H9 (cell line): ENCODE data around the gene NPAS2. TPM values are rescaled to one million over a fixed set of nuclear protein-coding genes. Genes with fewer than 3 reads are reported as not detected.

Experiments
- DNase-seq: peaks from one replicate; pipeline ENCODE4 v3.0.0-alpha.2; 2017
- H2AFZ ChIP-seq: one replicate; pipeline ENCODE4 v1.6.1; 2013; ENCODE audit warnings: mild to moderate bottlenecking, low read length, control low read depth, moderate library complexity
- H2AK5ac ChIP-seq: 2 replicates; pipeline ENCODE4 v1.6.1; 2013; ENCODE audit warnings: low read length, control low read depth, mixed read lengths; ENCODE audit not compliant: insufficient read length
- H2BK120ac ChIP-seq: one replicate; pipeline ENCODE4 v1.6.1; 2013; ENCODE audit warnings: low read depth, mild to moderate bottlenecking, low read length, control low read depth, inconsistent platforms; ENCODE audit not compliant: poor library complexity, severe bottlenecking
- H2BK12ac ChIP-seq: 2 replicates; pipeline ENCODE4 v1.6.1; 2013; ENCODE audit warnings: low read length, control low read depth, mixed read lengths, low read depth; ENCODE audit not compliant: insufficient read length
- H2BK15ac ChIP-seq: 2 replicates; pipeline ENCODE4 v1.6.1; 2013; ENCODE audit warnings: low read depth, low read length, control low read depth
- H2BK20ac ChIP-seq: one replicate; pipeline ENCODE4 v1.6.1; 2013; ENCODE audit warnings: low read depth, mild to moderate bottlenecking, low read length, control low read depth, inconsistent platforms; ENCODE audit not compliant: poor library complexity, severe bottlenecking
- H2BK5ac ChIP-seq: 2 replicates; pipeline ENCODE4 v1.6.1; 2013; ENCODE audit warnings: low read length, control low read depth, mixed read lengths; ENCODE audit not compliant: insufficient read length
- H3K14ac ChIP-seq: 2 replicates; pipeline ENCODE4 v1.6.1; 2013; ENCODE audit warnings: low read length, control low read depth; ENCODE audit not compliant: insufficient read depth
- H3K18ac ChIP-seq: 2 replicates; pipeline ENCODE4 v1.6.1; 2013; ENCODE audit warnings: low read depth, mild to moderate bottlenecking, mixed read lengths, low read length, control low read depth; ENCODE audit not compliant: insufficient read length
- H3K23ac ChIP-seq: 2 replicates; pipeline ENCODE4 v1.6.1; 2013; ENCODE audit warnings: low read length, control low read depth, mixed read lengths, low read depth; ENCODE audit not compliant: insufficient read length
- H3K23me2 ChIP-seq: 2 replicates; pipeline ENCODE4 v1.6.1; 2013; ENCODE audit warnings: low read depth, mild to moderate bottlenecking, mixed read lengths, low read length, control low read depth; ENCODE audit not compliant: insufficient read length, poor library complexity, severe bottlenecking
- H3K27ac ChIP-seq: 2 replicates; pipeline ENCODE4 v1.5.1; 2013; ENCODE audit warnings: low read length, control low read depth, mixed read lengths, low read depth; ENCODE audit not compliant: insufficient read length
- H3K27me3 ChIP-seq: 2 replicates; pipeline ENCODE4 v1.6.1; 2013; ENCODE audit warnings: low read length, control low read depth, inconsistent platforms; ENCODE audit not compliant: insufficient read depth
- H3K4ac ChIP-seq: 2 replicates; pipeline ENCODE4 v1.6.1; 2013; ENCODE audit warnings: low read depth, mild to moderate bottlenecking, control low read depth, inconsistent platforms, low read length, moderate library complexity
- H3K4me1 ChIP-seq: 2 replicates; pipeline ENCODE4 v1.6.1; 2013; ENCODE audit warnings: low read length, control low read depth, inconsistent platforms; ENCODE audit not compliant: insufficient read depth
- H3K4me2 ChIP-seq: 2 replicates; pipeline ENCODE4 v1.6.1; 2013; ENCODE audit warnings: low read length, control low read depth, mixed read lengths; ENCODE audit not compliant: insufficient read length, insufficient read depth
- H3K56ac ChIP-seq: 2 replicates; pipeline ENCODE4 v1.6.1; 2013; ENCODE audit warnings: low read depth, mild to moderate bottlenecking, mixed read lengths, low read length, control low read depth; ENCODE audit not compliant: insufficient read length
- H3K79me1 ChIP-seq: 2 replicates; pipeline ENCODE4 v1.6.1; 2013; ENCODE audit warnings: low read depth, mild to moderate bottlenecking, moderate library complexity, low read length, control low read depth, inconsistent platforms; ENCODE audit not compliant: insufficient read depth, poor library complexity, severe bottlenecking
- H3K79me2 ChIP-seq: 2 replicates; pipeline ENCODE4 v1.6.1; 2013; ENCODE audit warnings: low read length, control low read depth, inconsistent platforms; ENCODE audit not compliant: insufficient read depth
- H3K9ac ChIP-seq: 2 replicates; pipeline ENCODE4 v1.6.1; 2013; ENCODE audit warnings: low read length, control low read depth, mixed read lengths; ENCODE audit not compliant: insufficient read length; ENCODE audit errors: extremely low read depth
- H3K9me3 ChIP-seq: one replicate; pipeline ENCODE4 v1.6.1; 2013; ENCODE audit warnings: low read depth, low read length, inconsistent platforms; ENCODE audit not compliant: control insufficient read depth
- H3T11ph ChIP-seq: one replicate; pipeline ENCODE4 v1.6.1; 2013; ENCODE audit warnings: mild to moderate bottlenecking, low read length, control low read depth, inconsistent platforms
- H4K20me1 ChIP-seq: one replicate; pipeline ENCODE4 v1.6.1; 2013; ENCODE audit not compliant: control insufficient read depth, insufficient read length, insufficient read depth
- H4K5ac ChIP-seq: 2 replicates; pipeline ENCODE4 v1.6.1; 2013; ENCODE audit warnings: low read depth, mild to moderate bottlenecking, mixed read lengths, low read length, control low read depth; ENCODE audit not compliant: insufficient read length
- H4K8ac ChIP-seq: replicated peaks from 2 replicates; pipeline ENCODE4 v1.6.1; 2013; ENCODE audit warnings: low read length, control low read depth, mixed read lengths, low read depth; ENCODE audit not compliant: insufficient read length
- H4K91ac ChIP-seq: 2 replicates; pipeline ENCODE4 v1.6.1; 2013; ENCODE audit warnings: low read depth, mild to moderate bottlenecking, moderate library complexity, mixed read lengths, low read length, control low read depth; ENCODE audit not compliant: insufficient read length
- H3K27ac Mint-ChIP-seq, 3 experiments: 2 replicates in 2 of 3; 3 replicates in 1 of 3; pipeline ENCODE4 v1.8.0; 2020 to 2021; ENCODE audit warnings: mixed read lengths in 3 of 3, mild to moderate bottlenecking in 1 of 3, moderate library complexity in 1 of 3
- H3K27me3 Mint-ChIP-seq: 2 replicates; pipeline ENCODE4 v1.8.0; 2021; ENCODE audit warnings: low read depth, mild to moderate bottlenecking, moderate library complexity, mixed read lengths
- H3K36me3 Mint-ChIP-seq, 3 experiments: 2 replicates in 2 of 3; 3 replicates in 1 of 3; pipeline ENCODE4 v1.8.0; 2020 to 2021; ENCODE audit warnings: low read depth in 3 of 3, mixed read lengths in 3 of 3; ENCODE audit not compliant: insufficient read depth in 1 of 3
- H3K4me1 Mint-ChIP-seq, 2 experiments: 2 replicates each; pipeline ENCODE4 v1.8.0; 2020; ENCODE audit warnings: mixed read lengths in 2 of 2
- H3K4me3 Mint-ChIP-seq, 2 experiments: 2 replicates in 1 of 2; 3 replicates in 1 of 2; pipeline ENCODE4 v1.8.0; 2020 to 2021; ENCODE audit warnings: mild to moderate bottlenecking in 2 of 2, mixed read lengths in 2 of 2, moderate library complexity in 1 of 2
- H3K9me3 Mint-ChIP-seq, 2 experiments: 2 replicates in 1 of 2; 3 replicates in 1 of 2; pipeline ENCODE4 v1.8.0; 2020; ENCODE audit warnings: mild to moderate bottlenecking in 2 of 2, mixed read lengths in 2 of 2, moderate library complexity in 1 of 2
- CTCF ChIP-seq: fragments of 200-600 bp; sonication (generic); conservative IDR thresholded peaks from 3 replicates; pipeline ENCODE4 v1.8.0; 2021; ENCODE audit warnings: antibody characterized with exemption, mild to moderate bottlenecking
- WGBS: extraction: QIAGEN DNeasy Blood & Tissue Kit; methylation state at CpG from one replicate; pipeline ENCODE4 v1.1.7; 2013; ENCODE audit warnings: missing lambda C conversion rate, low lambda C conversion rate, mixed read lengths; ENCODE audit not compliant: insufficient read length; ENCODE audit errors: extremely low coverage; 5-methylcytosine and 5-hydroxymethylcytosine counted together
- total RNA-seq: library from RNA; stranded (reverse); gene quantifications from 2 replicates; pipeline ENCODE4 v1.2.1, GENCODE V29; 2021

NPAS2 gene
- total RNA-seq, 1 experiment from 2014 or later, result 1.3 TPM

GRCh38 chr2:100971221-100971620, 151.3 kb downstream of the NPAS2 start:
- Histone ChIP-seq H2BK5ac (no peak overlapping the region), H3K23me2 (no peaks in the 10 kb centered on the region), H3K23ac (no peak overlapping the region), H4K8ac (no peak overlapping the region), H3K27me3 (no peaks in the 10 kb centered on the region), H4K20me1 (no peaks in the 10 kb centered on the region), H3K4me1 (no peaks in the 10 kb centered on the region), H4K5ac (no peak overlapping the region), H3K14ac (no peak overlapping the region), H2AFZ (no peak overlapping the region), H3K4me2 (no peak overlapping the region), H3T11ph (no peak overlapping the region), H3K56ac (no peak overlapping the region), H2AK5ac (no peak overlapping the region), H3K9ac (no peak overlapping the region), H4K91ac (no peak overlapping the region), H2BK12ac (no peak overlapping the region), H2BK20ac (no peak overlapping the region), H3K79me1 (no peaks in the 10 kb centered on the region), H3K79me2 (no peaks in the 10 kb centered on the region), H3K18ac (no peak overlapping the region), H2BK120ac (no peak overlapping the region), H3K9me3 (no peaks in the 10 kb centered on the region), H3K4ac (no peak overlapping the region), H2BK15ac (no peak overlapping the region), H3K27ac (no peak overlapping the region)
- Mint-ChIP-seq H3K36me3 (no peaks in the 10 kb centered on the region), H3K27me3 (no peaks in the 10 kb centered on the region; the same call in 1 of the 2 replicates), H3K4me1 (peaks cover 0 to 2% of the 10 kb centered on the region in 2 experiments; a peak in 1 of 4 replicates), H3K27ac (no peak overlapping the region), H3K4me3 (no peak overlapping the region), H3K9me3 (no peaks in the 10 kb centered on the region)
- WGBS, result no CpG with 5 or more reads among the region's 9 CpGs
- DNase-seq, result no peak
- TF ChIP-seq CTCF, result no peak
